Smooth muscle cell (in vitro differentiated cells): Measurements from ENCODE around the gene MORN1. TPM values are rescaled to one million over a fixed set of nuclear protein-coding genes. Genes with fewer than 3 reads are reported as not detected.

Experiments
- DNase-seq: peaks from one replicate; lab custom pipeline; 2025; ENCODE audit not compliant: unreplicated experiment; lab: John Stamatoyannopoulos, UW
- H2AFZ ChIP-seq: fragments of 200-600 bp; sonication (generic); 2 replicates; pipeline ENCODE4 v1.6.0; 2016; ENCODE audit warnings: antibody characterized with exemption, low read depth, mild to moderate bottlenecking
- H3F3A ChIP-seq: fragments of 200-600 bp; sonication (generic); 2 replicates; pipeline ENCODE4 v1.6.0; 2017; ENCODE audit warnings: antibody characterized with exemption, low read depth
- H3K27ac ChIP-seq: fragments of 200-600 bp; sonication (generic); 2 replicates; pipeline ENCODE4 v1.5.1; 2016; ENCODE audit warnings: low read depth, mild to moderate bottlenecking
- H3K27me3 ChIP-seq: fragments of 200-600 bp; sonication (generic); 2 replicates; pipeline ENCODE4 v1.6.1; 2016; ENCODE audit warnings: low read depth, mild to moderate bottlenecking
- H3K36me3 ChIP-seq: fragments of 200-600 bp; sonication (generic); 2 replicates; pipeline ENCODE4 v1.5.1; 2016; ENCODE audit warnings: low read depth
- H3K4me1 ChIP-seq: fragments of 200-600 bp; sonication (generic); 2 replicates; pipeline ENCODE4 v1.5.1; 2016; ENCODE audit warnings: low read depth
- H3K4me2 ChIP-seq: fragments of 200-600 bp; sonication (generic); 2 replicates; pipeline ENCODE4 v1.6.0; 2016; ENCODE audit warnings: mild to moderate bottlenecking
- H3K4me3 ChIP-seq: fragments of 200-600 bp; sonication (generic); 2 replicates; pipeline ENCODE4 v1.5.1; 2016; ENCODE audit warnings: mild to moderate bottlenecking
- H3K79me2 ChIP-seq: fragments of 200-600 bp; sonication (generic); 2 replicates; pipeline ENCODE4 v1.6.0; 2016; ENCODE audit warnings: low read depth, mild to moderate bottlenecking
- H3K9ac ChIP-seq: fragments of 200-600 bp; sonication (generic); 2 replicates; pipeline ENCODE4 v1.6.0; 2016; ENCODE audit warnings: low read depth
- H3K9me3 ChIP-seq: fragments of 200-600 bp; sonication (generic); replicated peaks from 2 replicates; pipeline ENCODE4 v1.5.1; 2016; ENCODE audit warnings: low read depth
- H4K20me1 ChIP-seq: fragments of 200-600 bp; sonication (generic); 2 replicates; pipeline ENCODE4 v1.6.0; 2016; ENCODE audit warnings: low read depth
- CTCF ChIP-seq: fragments of 200-600 bp; sonication (generic); IDR thresholded peaks from 2 replicates; pipeline ENCODE4 v1.5.1; 2017; ENCODE audit warnings: borderline replicate concordance, mild to moderate bottlenecking, antibody characterized with exemption; ENCODE audit not compliant: insufficient read depth, poor library complexity, severe bottlenecking
- WGBS: methylation state at CpG from one replicate; pipeline ENCODE4 v1.1.7; 2016; ENCODE audit warnings: low lambda C conversion rate; 5-methylcytosine and 5-hydroxymethylcytosine counted together
- polyA plus RNA-seq: library from polyadenylated mRNA; unstranded; fragments of >200 nt; fragmentation: Nextera tagmentation; extraction: Ambion mirVana; gene quantifications from 2 replicates; pipeline ENCODE4 v1.2.1, GENCODE V29; 2016
- total RNA-seq: library from RNA; depleted of rRNA; stranded (reverse); fragments of >200 nt; gene quantifications from 2 replicates; pipeline ENCODE4 v1.2.3, GENCODE V29; 2014

MORN1 gene
- total and polyA plus RNA-seq, 2 experiments from 2014 or later, result 4.9 to 6.2 TPM

DNA sequence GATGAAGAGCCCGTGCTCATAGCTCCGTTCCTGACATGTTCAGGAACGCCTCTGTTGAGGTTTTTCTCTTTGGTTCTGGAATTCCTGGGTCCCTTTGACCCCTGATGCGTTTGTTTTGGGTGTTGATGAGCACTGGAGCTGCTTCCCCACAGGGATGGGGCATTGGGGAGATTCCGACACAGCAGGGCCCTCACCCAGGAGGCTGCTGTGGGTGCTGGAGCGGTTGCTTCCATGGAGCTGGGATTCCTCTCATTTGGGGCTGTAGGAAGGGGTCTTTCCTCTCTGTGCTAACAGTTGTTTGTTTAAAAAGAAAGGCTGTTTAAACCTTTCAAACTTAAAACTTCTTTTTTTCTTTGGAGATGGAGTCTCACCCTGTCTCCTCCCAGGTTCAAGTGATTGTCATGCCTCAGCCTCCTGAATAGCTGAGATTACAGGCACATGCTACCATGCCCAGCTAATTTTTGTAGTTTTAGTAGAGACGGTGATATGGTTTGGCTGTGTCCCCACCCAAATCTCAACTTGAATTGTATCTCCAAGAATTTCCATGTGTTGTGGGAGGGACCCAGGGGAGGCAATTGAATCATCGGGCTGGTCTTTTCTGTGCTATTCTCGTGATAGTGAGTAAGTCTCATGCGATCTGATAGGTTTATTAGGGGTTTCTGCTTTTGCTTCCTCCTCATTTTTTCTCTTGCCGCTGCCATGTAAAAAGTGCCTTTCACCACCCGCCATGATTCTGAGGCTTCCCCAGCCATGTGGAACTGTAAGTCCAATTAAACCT, 114.4 kb downstream of the MORN1 start:
- Histone ChIP-seq H2AFZ (no peak overlapping the region), H3K9ac (no peak overlapping the region), H3K4me3 (no peak overlapping the region), H4K20me1 (peaks cover 81% of the 10 kb centered on the region), H3K27ac (peak overlapping the region; percentile 42), H3K4me1 (peaks cover 50% of the 10 kb centered on the region), H3K36me3 (no peaks in the 10 kb centered on the region), H3K27me3 (no peaks in the 10 kb centered on the region), H3F3A (no peaks in the 10 kb centered on the region), H3K79me2 (peaks cover 79% of the 10 kb centered on the region), H3K4me2 (no peak overlapping the region), H3K9me3 (no peaks in the 10 kb centered on the region)
- DNase-seq, result no peak
- TF ChIP-seq CTCF, result no peak
- WGBS, result 77% methylated on average over 12 of the region's 12 CpGs

DNA sequence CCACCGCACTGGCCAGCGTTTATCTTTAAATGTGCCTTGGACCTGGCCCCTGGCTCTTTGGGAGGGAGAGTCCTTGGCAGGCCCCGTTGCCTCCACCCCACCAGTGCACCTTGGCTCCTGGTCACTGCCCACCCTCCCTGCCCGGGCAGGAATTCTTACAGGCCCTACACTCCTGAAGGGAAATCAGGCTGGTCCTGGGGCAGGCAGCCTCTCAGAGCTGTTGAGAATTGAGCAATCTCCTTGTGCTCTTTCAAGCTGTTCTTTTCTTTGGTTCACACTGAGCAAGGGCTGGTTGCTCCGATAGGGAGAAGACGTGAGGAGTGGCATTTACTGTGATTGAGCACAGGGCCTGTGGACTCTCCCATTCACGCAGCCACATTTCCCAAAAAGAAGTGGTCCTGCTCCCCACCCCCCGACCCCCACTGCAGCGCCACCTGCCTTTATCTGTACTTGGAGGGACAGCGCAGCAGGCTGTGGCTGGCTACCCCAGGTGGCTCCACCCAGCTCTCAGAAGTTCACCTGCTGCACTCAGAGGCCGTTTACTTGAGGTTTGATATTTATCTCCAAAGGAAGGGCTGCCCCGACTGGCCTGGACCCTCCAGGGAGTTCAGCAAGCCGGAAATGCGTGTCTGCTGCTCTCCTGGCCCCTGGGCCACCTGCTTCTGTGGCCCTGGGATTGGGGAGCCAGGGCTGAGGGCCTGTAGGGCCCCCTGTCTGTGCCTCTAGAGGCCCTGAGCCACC, 115.4 kb downstream of the MORN1 start:
- no peaks in the 10 kb centered on the region for H3K27me3 ChIP-seq
- TF ChIP-seq CTCF, result no peak
- peak overlapping the region; percentile 42 for H3K27ac ChIP-seq
- DNase-seq, result no peak
- H3K79me2 ChIP-seq, result peaks cover 90% of the 10 kb centered on the region
- no peak overlapping the region for H3K4me3 ChIP-seq
- H3F3A ChIP-seq, result no peaks in the 10 kb centered on the region
- H3K4me2 ChIP-seq, result no peak overlapping the region
- H3K9ac ChIP-seq, result no peak overlapping the region
- no peaks in the 10 kb centered on the region for H3K36me3 ChIP-seq
- H2AFZ ChIP-seq, result no peak overlapping the region
- H3K4me1 ChIP-seq, result peaks cover 59% of the 10 kb centered on the region
- H3K9me3 ChIP-seq, result no peaks in the 10 kb centered on the region
- 68% methylated on average over 14 of the region's 14 CpGs for WGBS
- peaks cover 92% of the 10 kb centered on the region for H4K20me1 ChIP-seq

DNA sequence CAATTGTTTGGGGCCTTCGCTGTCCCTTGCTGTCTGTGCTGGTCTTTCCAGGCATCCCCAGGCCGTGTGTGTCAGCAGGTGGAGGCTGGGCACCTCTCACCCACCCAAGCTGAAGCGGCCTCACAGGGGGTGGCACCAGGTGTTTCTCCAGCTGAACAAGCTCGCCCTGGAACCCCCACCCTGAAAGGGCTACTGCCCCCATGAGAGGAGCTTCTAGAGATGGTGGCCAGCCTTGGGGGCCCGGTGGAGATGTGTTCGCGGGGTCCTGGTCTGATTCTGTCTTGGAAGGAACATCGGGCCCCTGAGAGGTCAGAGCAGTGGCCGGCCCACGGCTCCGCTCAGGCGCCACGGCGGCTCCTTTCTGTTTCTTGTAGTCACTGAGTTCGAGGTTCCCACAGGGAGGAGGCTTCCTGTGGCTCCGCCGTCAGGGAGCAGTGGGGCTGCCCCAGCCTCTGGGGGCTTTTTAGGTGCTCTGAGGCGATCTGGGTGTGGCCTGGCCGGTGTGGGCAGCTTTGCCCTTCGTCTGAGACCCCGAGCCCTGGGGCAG, 116.4 kb downstream of the MORN1 start:
- H3K9ac ChIP-seq, result no peak overlapping the region
- H3K4me2 ChIP-seq, result no peak overlapping the region
- no peak overlapping the region for H2AFZ ChIP-seq
- H3K4me3 ChIP-seq, result no peak overlapping the region
- no peak for DNase-seq
- H3K79me2 ChIP-seq, result peaks cover 99% of the 10 kb centered on the region
- peaks cover 100% of the 10 kb centered on the region for H4K20me1 ChIP-seq
- H3K27me3 ChIP-seq, result no peaks in the 10 kb centered on the region
- H3K9me3 ChIP-seq, result no peaks in the 10 kb centered on the region
- no peaks in the 10 kb centered on the region for H3K36me3 ChIP-seq
- WGBS, result 89% methylated on average over 21 of the region's 21 CpGs
- peak overlapping the region; percentile 4 for H3K27ac ChIP-seq
- TF ChIP-seq CTCF, result no peak
- peaks cover 69% of the 10 kb centered on the region for H3K4me1 ChIP-seq
- H3F3A ChIP-seq, result no peaks in the 10 kb centered on the region
